ENCODE measurements around the gene FAM3A. TPM values are rescaled to one million over a fixed set of nuclear protein-coding genes. Genes with fewer than 3 reads are reported as not detected.

FAM3A gene
- total RNA-seq, 1 experiment from 2014 or later, result 69.2 TPM

DNA sequence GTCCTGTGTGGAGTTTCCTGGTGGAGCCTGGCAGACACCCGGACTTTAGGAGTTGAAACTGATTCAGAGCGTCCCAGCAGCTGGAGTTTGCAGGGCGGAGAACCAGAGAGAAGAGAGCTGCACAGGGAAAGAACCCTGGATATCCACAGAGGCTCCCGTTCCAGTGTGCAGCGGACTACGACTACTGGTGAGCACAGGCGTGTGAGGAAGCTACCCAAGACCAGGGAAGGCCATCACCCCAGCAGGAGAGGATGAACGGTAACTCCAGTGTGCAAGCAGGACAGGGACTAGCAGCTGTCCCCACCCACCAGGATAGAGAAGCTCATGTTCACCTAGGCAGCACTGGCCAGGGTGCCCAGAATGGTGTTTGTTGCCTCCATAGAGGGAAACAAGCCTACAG is 39.2 kb downstream of the FAM3A start:
- H3K27ac ChIP-seq (ENCODE audit: low read length), result no peak overlapping the region
- H3K4me1 ChIP-seq (ENCODE audit: insufficient read depth, low read length), result peaks cover 12% of the 10 kb centered on the region
- TF ChIP-seq EZH2phosphoT487 (IDR thresholded peaks at IDR 0.05; ENCODE audit: borderline replicate concordance, low read length) (no peak), EZH2 (IDR thresholded peaks at IDR 0.05; ENCODE audit: low read length, unreplicated experiment) (no peak)
- TF ChIP-seq, protein P1, sequence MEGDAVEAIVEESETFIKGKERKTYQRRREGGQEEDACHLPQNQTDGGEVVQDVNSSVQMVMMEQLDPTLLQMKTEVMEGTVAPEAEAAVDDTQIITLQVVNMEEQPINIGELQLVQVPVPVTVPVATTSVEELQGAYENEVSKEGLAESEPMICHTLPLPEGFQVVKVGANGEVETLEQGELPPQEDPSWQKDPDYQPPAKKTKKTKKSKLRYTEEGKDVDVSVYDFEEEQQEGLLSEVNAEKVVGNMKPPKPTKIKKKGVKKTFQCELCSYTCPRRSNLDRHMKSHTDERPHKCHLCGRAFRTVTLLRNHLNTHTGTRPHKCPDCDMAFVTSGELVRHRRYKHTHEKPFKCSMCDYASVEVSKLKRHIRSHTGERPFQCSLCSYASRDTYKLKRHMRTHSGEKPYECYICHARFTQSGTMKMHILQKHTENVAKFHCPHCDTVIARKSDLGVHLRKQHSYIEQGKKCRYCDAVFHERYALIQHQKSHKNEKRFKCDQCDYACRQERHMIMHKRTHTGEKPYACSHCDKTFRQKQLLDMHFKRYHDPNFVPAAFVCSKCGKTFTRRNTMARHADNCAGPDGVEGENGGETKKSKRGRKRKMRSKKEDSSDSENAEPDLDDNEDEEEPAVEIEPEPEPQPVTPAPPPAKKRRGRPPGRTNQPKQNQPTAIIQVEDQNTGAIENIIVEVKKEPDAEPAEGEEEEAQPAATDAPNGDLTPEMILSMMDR (conservative IDR thresholded peaks at IDR 0.05; ENCODE audit: low read depth, low read length), result no peak
- H3K9me3 ChIP-seq (ENCODE audit: low read length), result no peaks in the 10 kb centered on the region
- ATAC-seq (no peak), DNase-seq (no peak)
- no peak overlapping the region for H3K4me3 ChIP-seq (ENCODE audit: low read length)
- ChIA-PET CTCF (no interaction called here), POLR2A (ENCODE audit: unreplicated experiment) (no interaction called here)
- H3K36me3 ChIP-seq (ENCODE audit: low read depth, low read length), result no peaks in the 10 kb centered on the region
- intact Hi-C loops (cut with micrococcal nuclease), result loop anchor here (5.0 kb wide), 1 partner anchor 35 kb away; the partner anchor contains the start of gene FAM50A
- no peaks in the 10 kb centered on the region for H3F3A ChIP-seq (ENCODE audit: low read length, unreplicated experiment)
- BruUV-seq (replicated peaks), result no TSS peak
- H3K9me2 ChIP-seq (replicated peaks; ENCODE audit: low read length), result no peaks in the 10 kb centered on the region
- no peak overlapping the region for H3K4me2 ChIP-seq (ENCODE audit: low read length)
- no peak overlapping the region for H2AFZ ChIP-seq (ENCODE audit: low read length)
- H3K27me3 ChIP-seq (ENCODE audit: low read length), result no peaks in the 10 kb centered on the region
- 0 out of 2 replicates have a peak, but pooled peaks cover 4% of the 10 kb centered on the region for H3K79me2 ChIP-seq (ENCODE audit: low read length)
- H3K9ac ChIP-seq (ENCODE audit: low read length), result no peak overlapping the region
- H4K20me1 ChIP-seq (ENCODE audit: low read length), result no peaks in the 10 kb centered on the region

DNA sequence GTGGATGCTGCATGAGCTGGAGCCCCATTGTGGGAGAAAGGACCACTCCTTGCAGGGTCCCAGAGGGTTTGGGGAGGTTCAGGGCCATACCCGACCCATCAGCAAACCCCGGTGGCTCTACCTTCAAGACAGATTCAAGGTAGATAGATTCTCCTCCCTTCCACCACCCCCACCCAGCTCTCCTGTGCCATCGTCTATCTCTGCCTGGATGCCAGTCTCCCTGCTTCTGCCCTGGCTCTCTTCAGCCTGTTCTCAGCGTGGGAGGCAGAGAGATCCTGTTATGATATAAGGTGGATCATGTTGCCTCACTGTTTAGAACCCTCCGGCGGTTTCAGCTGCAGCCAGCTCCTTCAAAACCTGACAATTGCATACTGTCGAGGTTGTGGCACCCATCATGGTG is 42.3 kb downstream of the FAM3A start:
- POLR2A ChIA-PET (ENCODE audit: unreplicated experiment), result no interaction called here
- Histone ChIP-seq H3K4me2 (ENCODE audit: low read length) (no peak overlapping the region), H3K79me2 (ENCODE audit: low read length) (0 out of 2 replicates have a peak, but pooled peaks cover 4% of the 10 kb centered on the region), H3K9ac (ENCODE audit: low read length) (no peak overlapping the region), H3K4me3 (ENCODE audit: low read length) (no peak overlapping the region), H2AFZ (ENCODE audit: low read length) (no peak overlapping the region), H3F3A (ENCODE audit: low read length, unreplicated experiment) (no peaks in the 10 kb centered on the region), H3K27me3 (ENCODE audit: low read length) (no peaks in the 10 kb centered on the region), H4K20me1 (ENCODE audit: low read length) (no peaks in the 10 kb centered on the region), H3K27ac (ENCODE audit: low read length) (no peak overlapping the region), H3K9me2 (replicated peaks; ENCODE audit: low read length) (no peaks in the 10 kb centered on the region), H3K9me3 (ENCODE audit: low read length) (no peaks in the 10 kb centered on the region), H3K36me3 (ENCODE audit: low read depth, low read length) (no peaks in the 10 kb centered on the region), H3K4me1 (ENCODE audit: insufficient read depth, low read length) (peaks cover 6% of the 10 kb centered on the region; the same call in 1 of the 2 replicates)
- no TSS peak for BruUV-seq (replicated peaks)
- DNase-seq (no peak), ATAC-seq (no peak)
- CTCF ChIA-PET, result no interaction called here
- intact Hi-C loops (cut with micrococcal nuclease), result no loop called here
- TF ChIP-seq EZH2phosphoT487 (IDR thresholded peaks at IDR 0.05; ENCODE audit: borderline replicate concordance, low read length) (no peak), EZH2 (IDR thresholded peaks at IDR 0.05; ENCODE audit: low read length, unreplicated experiment) (no peak)
- TF ChIP-seq, protein P1 (conservative IDR thresholded peaks at IDR 0.05; ENCODE audit: low read depth, low read length), result no peak

DNA sequence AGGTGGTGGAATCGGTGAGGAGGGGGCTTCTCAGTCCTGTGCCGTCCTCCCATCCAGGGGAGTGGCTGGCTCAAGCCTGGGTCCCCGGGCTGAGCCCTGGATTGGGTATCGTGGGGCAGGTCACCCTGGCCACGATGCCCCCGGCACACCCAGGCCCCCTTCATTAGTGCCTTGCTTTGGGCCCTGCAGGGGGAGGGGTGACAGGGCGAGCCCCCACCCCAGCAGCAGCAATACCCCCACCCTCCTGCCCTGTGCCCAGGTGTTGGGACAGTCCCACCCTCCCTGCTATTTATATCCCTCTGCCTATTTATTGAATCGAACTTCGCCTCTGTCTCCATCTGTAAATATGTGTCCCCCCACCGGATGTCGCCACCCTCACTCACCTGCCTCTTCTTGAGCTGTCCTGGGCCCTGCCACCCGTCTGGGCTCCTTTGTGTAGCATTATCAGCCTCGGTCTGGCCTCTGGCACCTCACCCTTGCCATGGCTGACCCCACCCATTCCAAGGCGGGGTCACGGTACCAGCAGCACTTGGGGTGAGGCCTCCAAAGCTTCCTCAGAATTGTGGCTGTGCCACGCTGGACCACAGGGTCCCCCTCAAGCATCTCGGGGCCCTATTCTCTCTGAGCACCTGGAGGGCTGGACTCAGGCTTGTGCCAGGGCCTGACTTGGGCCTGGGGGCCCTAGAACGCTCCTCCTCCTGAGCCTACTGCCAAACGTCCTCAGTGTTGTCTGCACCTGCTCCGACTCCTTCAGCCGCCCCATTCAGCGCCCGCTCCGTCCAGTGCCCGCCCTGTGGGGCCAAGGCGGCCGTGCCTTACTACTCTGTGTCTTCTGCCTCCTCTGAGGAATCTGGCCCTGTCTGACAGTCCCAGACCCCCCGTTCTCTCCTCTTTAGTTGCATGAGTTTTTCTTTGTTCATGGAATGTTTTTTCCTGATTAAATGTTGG is 43.1 kb downstream of the FAM3A start:
- Histone ChIP-seq H3K4me3 (ENCODE audit: low read length) (no peak overlapping the region), H3K4me1 (ENCODE audit: insufficient read depth, low read length) (peaks cover 3% of the 10 kb centered on the region; the same call in 1 of the 2 replicates), H3K9ac (ENCODE audit: low read length) (no peak overlapping the region), H3K79me2 (ENCODE audit: low read length) (0 out of 2 replicates have a peak, but pooled peaks cover under 1% of the 10 kb centered on the region), H2AFZ (ENCODE audit: low read length) (no peak overlapping the region), H3K36me3 (ENCODE audit: low read depth, low read length) (no peaks in the 10 kb centered on the region; the same call in 1 of the 2 replicates), H3K4me2 (ENCODE audit: low read length) (no peak overlapping the region), H3K9me3 (ENCODE audit: low read length) (no peaks in the 10 kb centered on the region), H3F3A (ENCODE audit: low read length, unreplicated experiment) (no peaks in the 10 kb centered on the region), H3K27ac (ENCODE audit: low read length) (no peak overlapping the region), H3K27me3 (ENCODE audit: low read length) (no peaks in the 10 kb centered on the region), H3K9me2 (replicated peaks; ENCODE audit: low read length) (no peaks in the 10 kb centered on the region), H4K20me1 (ENCODE audit: low read length) (no peaks in the 10 kb centered on the region)
- no peak for DNase-seq
- ATAC-seq, result no peak
- no TSS peak for BruUV-seq (replicated peaks)
- POLR2A ChIA-PET (ENCODE audit: unreplicated experiment), result no interaction called here
- TF ChIP-seq EZH2phosphoT487 (IDR thresholded peaks at IDR 0.05; ENCODE audit: borderline replicate concordance, low read length) (no peak), EZH2 (IDR thresholded peaks at IDR 0.05; ENCODE audit: low read length, unreplicated experiment) (no peak)
- TF ChIP-seq, protein P1 (conservative IDR thresholded peaks at IDR 0.05; ENCODE audit: low read depth, low read length), result no peak
- intact Hi-C loops (cut with micrococcal nuclease), result no loop called here
- CTCF ChIA-PET, result no interaction called here
